NK-92 (cell line): ENCODE data around the gene TBCK.
"Not testable (repeated sequence)": the region's sequence is repeated elsewhere in the genome, so short reads cannot be mapped to it uniquely, and the experiment has no call there.

Experiments
- DNase-seq: peaks from one replicate; lab custom pipeline; 2025; ENCODE audit not compliant: unreplicated experiment; lab: John Stamatoyannopoulos, UW

The TBCK gene

GRCh38 chr4:106231931-106232330 lies 84.1 kb downstream of the TBCK start:
- DNase-seq = no peak

- no peak for DNase-seq
Measured at GRCh38 chr4:106222548-106222947, 93.5 kb downstream of the TBCK start.

GRCh38 chr4:106213291-106213690 lies 102.7 kb downstream of the TBCK start:
- DNase-seq = not testable (repeated sequence)

GRCh38 chr4:106210021-106210420 lies 106.0 kb downstream of the TBCK start:
- no peak for DNase-seq

GRCh38 chr4:106208481-106209460 lies 107.2 kb downstream of the TBCK start:
- DNase-seq = no peak

- DNase-seq = no peak
Measured at GRCh38 chr4:106201373-106201772, 114.6 kb downstream of the TBCK start.

- no peak for DNase-seq
Measured at GRCh38 chr4:106195435-106195950, 120.5 kb downstream of the TBCK start.

- DNase-seq = no peak
Measured at GRCh38 chr4:106194801-106195200, 121.2 kb downstream of the TBCK start.

GRCh38 chr4:106192131-106192530 lies 123.9 kb downstream of the TBCK start:
- no peak for DNase-seq

GRCh38 chr4:106186201-106186600 lies 129.8 kb downstream of the TBCK start:
- DNase-seq = no peak

- DNase-seq = no peak
Measured at GRCh38 chr4:106183551-106183950, 132.5 kb downstream of the TBCK start.

GRCh38 chr4:106172861-106173260 lies 143.1 kb downstream of the TBCK start:
- no peak for DNase-seq

- DNase-seq = no peak
Measured at GRCh38 chr4:106165351-106166010, 150.5 kb downstream of the TBCK start.

GRCh38 chr4:106162278-106162677 lies 153.7 kb downstream of the TBCK start:
- DNase-seq = no peak

- DNase-seq = no peak
Measured at GRCh38 chr4:106160560-106160959, 155.4 kb downstream of the TBCK start.

GRCh38 chr4:106149911-106150310 lies 166.1 kb downstream of the TBCK start:
- no peak for DNase-seq

GRCh38 chr4:106149026-106149425 lies 167.0 kb downstream of the TBCK start:
- no peak for DNase-seq

GRCh38 chr4:106142616-106143127 lies 173.3 kb downstream of the TBCK start:
- no peak for DNase-seq

GRCh38 chr4:106140601-106141000 lies 175.4 kb downstream of the TBCK start:
- DNase-seq = no peak

GRCh38 chr4:106136777-106137331 lies 179.2 kb downstream of the TBCK start:
- no peak for DNase-seq

GRCh38 chr4:106132045-106132444 lies 184.0 kb downstream of the TBCK start:
- no peak for DNase-seq
